Measurements from ENCODE around the gene PCDH15.

The PCDH15 gene

GRCh38 chr10:54091237-54091636 lies 709.8 kb downstream of the PCDH15 start:
- Histone ChIP-seq H3K27me3 (ENCODE audit: control insufficient read depth, insufficient read depth, low read length) (no peaks in the 10 kb centered on the region), H3K9me3 (ENCODE audit: control insufficient read depth, low read length) (no peaks in the 10 kb centered on the region), H3K4me3 (ENCODE audit: low read length) (no peak overlapping the region), H3K36me3 (ENCODE audit: control insufficient read depth, insufficient read depth, low read length) (no peaks in the 10 kb centered on the region), H3K4me1 (ENCODE audit: control insufficient read depth, insufficient read depth, low read length) (no peaks in the 10 kb centered on the region), H3K9ac (ENCODE audit: low read length) (no peak overlapping the region)

- Histone ChIP-seq H3K9ac (ENCODE audit: low read length) (no peak overlapping the region), H3K36me3 (ENCODE audit: control insufficient read depth, insufficient read depth, low read length) (no peaks in the 10 kb centered on the region), H3K9me3 (ENCODE audit: control insufficient read depth, low read length) (no peaks in the 10 kb centered on the region), H3K4me3 (ENCODE audit: low read length) (no peak overlapping the region), H3K27me3 (ENCODE audit: control insufficient read depth, insufficient read depth, low read length) (no peaks in the 10 kb centered on the region), H3K4me1 (ENCODE audit: control insufficient read depth, insufficient read depth, low read length) (no peaks in the 10 kb centered on the region)
Observed at GRCh38 chr10:54081950-54082349, 719.1 kb downstream of the PCDH15 start.

GRCh38 chr10:54067361-54067760 lies 733.7 kb downstream of the PCDH15 start:
- no peaks in the 10 kb centered on the region for H3K27me3 ChIP-seq (ENCODE audit: control insufficient read depth, insufficient read depth, low read length)
- no peaks in the 10 kb centered on the region for H3K9me3 ChIP-seq (ENCODE audit: control insufficient read depth, low read length)
- H3K36me3 ChIP-seq (ENCODE audit: control insufficient read depth, insufficient read depth, low read length) = no peaks in the 10 kb centered on the region
- H3K4me1 ChIP-seq (ENCODE audit: control insufficient read depth, insufficient read depth, low read length) = no peaks in the 10 kb centered on the region
- no peak overlapping the region for H3K4me3 ChIP-seq (ENCODE audit: low read length)
- H3K9ac ChIP-seq (ENCODE audit: low read length) = no peak overlapping the region

GRCh38 chr10:54066646-54067045 lies 734.4 kb downstream of the PCDH15 start:
- H3K27me3 ChIP-seq (ENCODE audit: control insufficient read depth, insufficient read depth, low read length) = no peaks in the 10 kb centered on the region
- H3K9ac ChIP-seq (ENCODE audit: low read length) = no peak overlapping the region
- no peak overlapping the region for H3K4me3 ChIP-seq (ENCODE audit: low read length)
- H3K4me1 ChIP-seq (ENCODE audit: control insufficient read depth, insufficient read depth, low read length) = no peaks in the 10 kb centered on the region
- H3K36me3 ChIP-seq (ENCODE audit: control insufficient read depth, insufficient read depth, low read length) = no peaks in the 10 kb centered on the region
- no peaks in the 10 kb centered on the region for H3K9me3 ChIP-seq (ENCODE audit: control insufficient read depth, low read length)

- no peaks in the 10 kb centered on the region for H3K4me1 ChIP-seq (ENCODE audit: control insufficient read depth, insufficient read depth, low read length)
- H3K4me3 ChIP-seq (ENCODE audit: low read length) = no peak overlapping the region
- H3K36me3 ChIP-seq (ENCODE audit: control insufficient read depth, insufficient read depth, low read length) = no peaks in the 10 kb centered on the region
- H3K9me3 ChIP-seq (ENCODE audit: control insufficient read depth, low read length) = no peaks in the 10 kb centered on the region
- no peaks in the 10 kb centered on the region for H3K27me3 ChIP-seq (ENCODE audit: control insufficient read depth, insufficient read depth, low read length)
- H3K9ac ChIP-seq (ENCODE audit: low read length) = no peak overlapping the region
Observed at GRCh38 chr10:54065106-54065505, 735.9 kb downstream of the PCDH15 start.

GRCh38 chr10:54064215-54064614 lies 736.8 kb downstream of the PCDH15 start:
- Histone ChIP-seq H3K9ac (ENCODE audit: low read length) (no peak overlapping the region), H3K4me1 (ENCODE audit: control insufficient read depth, insufficient read depth, low read length) (no peaks in the 10 kb centered on the region), H3K9me3 (ENCODE audit: control insufficient read depth, low read length) (no peaks in the 10 kb centered on the region), H3K27me3 (ENCODE audit: control insufficient read depth, insufficient read depth, low read length) (no peaks in the 10 kb centered on the region), H3K36me3 (ENCODE audit: control insufficient read depth, insufficient read depth, low read length) (no peaks in the 10 kb centered on the region), H3K4me3 (ENCODE audit: low read length) (no peak overlapping the region)

- Histone ChIP-seq H3K9me3 (ENCODE audit: control insufficient read depth, low read length) (no peaks in the 10 kb centered on the region), H3K27me3 (ENCODE audit: control insufficient read depth, insufficient read depth, low read length) (no peaks in the 10 kb centered on the region)
Observed at GRCh38 chr10:54063514-54063913, 737.5 kb downstream of the PCDH15 start.

GRCh38 chr10:54060572-54060971 lies 740.5 kb downstream of the PCDH15 start:
- Histone ChIP-seq H3K27me3 (ENCODE audit: control insufficient read depth, insufficient read depth, low read length) (no peaks in the 10 kb centered on the region), H3K9ac (ENCODE audit: low read length) (no peak overlapping the region)

More at GRCh38 chr10:54063514-54063913, 737.5 kb downstream of the PCDH15 start:
- Histone ChIP-seq H3K9ac (ENCODE audit: low read length) (no peak overlapping the region), H3K4me3 (ENCODE audit: low read length) (no peak overlapping the region), H3K36me3 (ENCODE audit: control insufficient read depth, insufficient read depth, low read length) (no peaks in the 10 kb centered on the region), H3K4me1 (ENCODE audit: control insufficient read depth, insufficient read depth, low read length) (no peaks in the 10 kb centered on the region)

GRCh38 chr10:54057357-54057756 lies 743.7 kb downstream of the PCDH15 start:
- no peak overlapping the region for H3K9ac ChIP-seq (ENCODE audit: low read length)
- H3K36me3 ChIP-seq (ENCODE audit: control insufficient read depth, insufficient read depth, low read length) = no peaks in the 10 kb centered on the region
- H3K4me1 ChIP-seq (ENCODE audit: control insufficient read depth, insufficient read depth, low read length) = no peaks in the 10 kb centered on the region
- H3K9me3 ChIP-seq (ENCODE audit: control insufficient read depth, low read length) = no peaks in the 10 kb centered on the region
- no peaks in the 10 kb centered on the region for H3K27me3 ChIP-seq (ENCODE audit: control insufficient read depth, insufficient read depth, low read length)
- H3K4me3 ChIP-seq (ENCODE audit: low read length) = no peak overlapping the region

More at GRCh38 chr10:54060572-54060971, 740.5 kb downstream of the PCDH15 start:
- Histone ChIP-seq H3K36me3 (ENCODE audit: control insufficient read depth, insufficient read depth, low read length) (no peaks in the 10 kb centered on the region), H3K4me3 (ENCODE audit: low read length) (no peak overlapping the region), H3K9me3 (ENCODE audit: control insufficient read depth, low read length) (no peaks in the 10 kb centered on the region), H3K4me1 (ENCODE audit: control insufficient read depth, insufficient read depth, low read length) (no peaks in the 10 kb centered on the region)

GRCh38 chr10:54026340-54026739 lies 774.7 kb downstream of the PCDH15 start:
- Histone ChIP-seq H3K4me1 (ENCODE audit: control insufficient read depth, insufficient read depth, low read length) (no peaks in the 10 kb centered on the region), H3K36me3 (ENCODE audit: control insufficient read depth, insufficient read depth, low read length) (no peaks in the 10 kb centered on the region), H3K9me3 (ENCODE audit: control insufficient read depth, low read length) (no peaks in the 10 kb centered on the region), H3K27me3 (ENCODE audit: control insufficient read depth, insufficient read depth, low read length) (no peaks in the 10 kb centered on the region), H3K9ac (ENCODE audit: low read length) (no peak overlapping the region), H3K4me3 (ENCODE audit: low read length) (no peak overlapping the region)

GRCh38 chr10:54011117-54011516 lies 789.9 kb downstream of the PCDH15 start:
- H3K36me3 ChIP-seq (ENCODE audit: control insufficient read depth, insufficient read depth, low read length) = no peaks in the 10 kb centered on the region
- no peak overlapping the region for H3K4me3 ChIP-seq (ENCODE audit: low read length)
- H3K27me3 ChIP-seq (ENCODE audit: control insufficient read depth, insufficient read depth, low read length) = no peaks in the 10 kb centered on the region
- H3K4me1 ChIP-seq (ENCODE audit: control insufficient read depth, insufficient read depth, low read length) = no peaks in the 10 kb centered on the region
- no peak overlapping the region for H3K9ac ChIP-seq (ENCODE audit: low read length)
- no peaks in the 10 kb centered on the region for H3K9me3 ChIP-seq (ENCODE audit: control insufficient read depth, low read length)

- Histone ChIP-seq H3K27me3 (ENCODE audit: control insufficient read depth, insufficient read depth, low read length) (no peaks in the 10 kb centered on the region), H3K36me3 (ENCODE audit: control insufficient read depth, insufficient read depth, low read length) (no peaks in the 10 kb centered on the region), H3K4me3 (ENCODE audit: low read length) (no peak overlapping the region), H3K4me1 (ENCODE audit: control insufficient read depth, insufficient read depth, low read length) (no peaks in the 10 kb centered on the region), H3K9me3 (ENCODE audit: control insufficient read depth, low read length) (no peaks in the 10 kb centered on the region), H3K9ac (ENCODE audit: low read length) (no peak overlapping the region)
Observed at GRCh38 chr10:54010337-54010933, 790.6 kb downstream of the PCDH15 start.

GRCh38 chr10:54009672-54010071 lies 791.4 kb downstream of the PCDH15 start:
- Histone ChIP-seq H3K4me3 (ENCODE audit: low read length) (no peak overlapping the region), H3K36me3 (ENCODE audit: control insufficient read depth, insufficient read depth, low read length) (no peaks in the 10 kb centered on the region), H3K9me3 (ENCODE audit: control insufficient read depth, low read length) (no peaks in the 10 kb centered on the region), H3K9ac (ENCODE audit: low read length) (no peak overlapping the region), H3K4me1 (ENCODE audit: control insufficient read depth, insufficient read depth, low read length) (no peaks in the 10 kb centered on the region), H3K27me3 (ENCODE audit: control insufficient read depth, insufficient read depth, low read length) (no peaks in the 10 kb centered on the region)

Measured in mucosa of stomach (tissue), 1 donor.